CD4-positive, alpha-beta T cell (primary cell): ENCODE data around the gene UBE4B. TPM values are rescaled to one million over a fixed set of nuclear protein-coding genes. Genes with fewer than 3 reads are reported as not detected.

ENCODE experiments used
- ATAC-seq: fragments of 200-7000 bp; cut with Tn5 transposase; one replicate; pipeline ENCODE4 v1.10.0; 2022; ENCODE audit warnings: mild to moderate bottlenecking; ENCODE audit not compliant: poor library complexity
- CTCF ChIA-PET: fragments of 350-600 bp; sonication (Branson Sonifier 250); formaldehyde crosslinking; loops from one replicate; lab custom pipeline; 2021; ENCODE audit warnings: antibody characterized with exemption, inconsistent platforms; lab: Charles Lee
- POLR2A ChIA-PET: fragments of 350-600 bp; sonication (Branson Sonifier 250); formaldehyde crosslinking; loops from one replicate; lab custom pipeline; 2021; ENCODE audit warnings: antibody characterized with exemption, inconsistent platforms; lab: Charles Lee
- DNase-seq, 14 experiments: peaks; one replicate each; pipeline ENCODE4 v3.0.0-alpha.2; 2013 to 2020; ENCODE audit warnings: mixed read lengths in 2 of 14
- H3K27ac ChIP-seq, 2 donors: one replicate each; pipeline versions ENCODE4 v1.5.1 to v1.7.0; 2013; ENCODE audit warnings: low read length in 2 of 2, low read depth in 1 of 2, mild to moderate bottlenecking in 1 of 2
- H3K27me3 ChIP-seq, 2 experiments: 1 replicate in 1 of 2; 2 replicates in 1 of 2; pipeline versions ENCODE4 v1.6.1 to v1.7.0; 2013; ENCODE audit warnings: low read length in 2 of 2, control low read depth in 1 of 2, mild to moderate bottlenecking in 1 of 2, moderate library complexity in 1 of 2; ENCODE audit not compliant: insufficient read depth in 2 of 2, control insufficient read depth in 1 of 2
- H3K36me3 ChIP-seq: one replicate; pipeline ENCODE4 v1.6.1; 2013; ENCODE audit warnings: low read length, control low read depth; ENCODE audit not compliant: insufficient read depth
- H3K4me1 ChIP-seq: one replicate; pipeline ENCODE4 v1.6.1; 2013; ENCODE audit warnings: low read length, control low read depth; ENCODE audit not compliant: insufficient read depth
- H3K4me3 ChIP-seq: one replicate; pipeline ENCODE4 v1.5.1; 2013; ENCODE audit warnings: mild to moderate bottlenecking, low read length, moderate library complexity
- H3K9me3 ChIP-seq, 2 experiments: 1 replicate in 1 of 2; 2 replicates in 1 of 2; pipeline versions ENCODE4 v1.6.1 to v1.7.0; 2013; ENCODE audit warnings: low read length in 2 of 2, mild to moderate bottlenecking in 2 of 2, control low read depth in 1 of 2, moderate library complexity in 1 of 2; ENCODE audit not compliant: control insufficient read depth in 1 of 2, insufficient read depth in 1 of 2
- H3K27ac Mint-ChIP-seq: one replicate; pipeline ENCODE4 v1.8.0; 2020; ENCODE audit warnings: mixed read lengths
- H3K27me3 Mint-ChIP-seq: one replicate; pipeline ENCODE4 v1.8.0; 2021; ENCODE audit warnings: mixed read lengths
- H3K36me3 Mint-ChIP-seq: one replicate; pipeline ENCODE4 v1.8.0; 2021; ENCODE audit warnings: low read depth, mixed read lengths
- H3K4me1 Mint-ChIP-seq: one replicate; pipeline ENCODE4 v1.8.0; 2021; ENCODE audit warnings: low read depth, mixed read lengths
- H3K4me3 Mint-ChIP-seq: one replicate; pipeline ENCODE4 v1.8.0; 2020; ENCODE audit warnings: mild to moderate bottlenecking, mixed read lengths
- H3K9me3 Mint-ChIP-seq: one replicate; pipeline ENCODE4 v1.8.0; 2020; ENCODE audit warnings: mixed read lengths
- CTCF ChIP-seq: fragments of 200-600 bp; IDR thresholded peaks from one replicate; pipeline ENCODE4 v1.8.0; 2022; ENCODE audit warnings: antibody characterized with exemption, mild to moderate bottlenecking
- intact Hi-C, 2 experiments: fragments of 100-400 bp; cut with DNase I in 1 of 2; cut with micrococcal nuclease in 1 of 2; formaldehyde crosslinking; loops; one replicate each; pipeline versions ENCODE4 v1.15.1 to v1.9.0; 2023 to 2025; cut with DNase I, micrococcal nuclease
- total RNA-seq, 174 experiments: library from RNA in 2 of 174; stranded (reverse) in 2 of 174; gene quantifications; one replicate each; pipeline ENCODE4 v1.2.3 and lab custom pipeline; 2021 to 2026

Gene UBE4B
- total RNA-seq, 2 experiments from 2014 or later, result 27.9 to 28.7 TPM

DNA sequence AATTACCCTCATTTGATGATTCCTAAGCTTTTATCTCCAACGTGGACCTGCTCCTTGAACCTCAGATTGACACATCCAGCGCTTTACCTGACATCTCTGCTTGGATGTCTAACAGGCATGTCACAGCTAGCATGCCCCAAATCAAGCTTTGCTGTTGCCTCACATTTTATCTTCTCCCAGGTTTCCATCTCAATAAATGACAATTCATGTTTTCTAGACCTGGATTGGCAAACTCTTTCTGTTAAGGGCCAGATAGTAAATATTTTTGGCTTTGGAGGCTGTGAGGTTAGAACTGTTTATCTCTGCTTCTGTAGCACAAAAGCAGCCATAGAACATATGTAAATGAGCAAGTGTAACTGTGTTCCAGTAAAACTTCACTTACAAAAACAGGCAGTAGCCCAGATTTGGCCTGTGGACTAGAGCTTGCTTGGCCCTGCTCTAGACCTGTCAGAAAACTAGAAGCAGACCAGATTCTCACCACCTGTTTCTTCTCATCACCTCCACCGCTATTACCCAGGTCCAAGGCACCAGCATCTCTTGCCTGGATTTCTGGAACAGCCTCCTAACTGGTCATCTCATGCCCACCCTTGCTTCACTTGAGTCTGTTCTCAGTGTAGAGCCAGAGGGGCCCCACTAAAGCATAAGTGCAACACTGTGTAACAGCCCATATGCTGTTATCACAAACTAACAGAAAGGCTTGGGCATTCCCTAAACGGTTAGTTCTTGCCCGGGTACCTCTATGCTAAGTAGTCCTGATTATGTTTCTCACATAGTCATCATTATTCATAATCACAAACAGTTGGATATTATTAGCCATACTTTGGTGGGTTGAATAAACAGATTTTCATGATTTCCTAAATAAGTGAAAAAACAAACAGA lies 42.3 kb downstream of the UBE4B start:
- Histone ChIP-seq H3K9me3 (no peaks in the 10 kb centered on the region), H3K4me1 (peaks cover 6% of the 10 kb centered on the region), H3K27ac (no peak overlapping the region), H3K36me3 (peaks cover 11% of the 10 kb centered on the region), H3K27me3 (no peaks in the 10 kb centered on the region), H3K4me3 (no peak overlapping the region)
- ATAC-seq (no peak), DNase-seq (no peak)
- TF ChIP-seq CTCF, result no peak
- ChIA-PET POLR2A (no interaction called here), CTCF (no interaction called here)
- Mint-ChIP-seq H3K27me3 (no peaks in the 10 kb centered on the region), H3K9me3 (peaks cover 2% of the 10 kb centered on the region), H3K4me3 (no peak overlapping the region), H3K27ac (peak overlapping the region; percentile 15), H3K4me1 (peaks cover 12% of the 10 kb centered on the region), H3K36me3 (peaks cover 61% of the 10 kb centered on the region)
- intact Hi-C loops, result no loop called here

- intact Hi-C loops, result no loop called here
- peaks cover 16% of the 10 kb centered on the region for H3K36me3 ChIP-seq
- no peak overlapping the region for H3K27ac Mint-ChIP-seq
- H3K9me3 ChIP-seq, result no peaks in the 10 kb centered on the region
- H3K4me1 Mint-ChIP-seq, result peaks cover 12% of the 10 kb centered on the region
- H3K4me3 ChIP-seq, result no peak overlapping the region
- H3K4me3 Mint-ChIP-seq, result no peak overlapping the region
- no peak for ATAC-seq
- no peak for TF ChIP-seq CTCF
- ChIA-PET CTCF (no interaction called here), POLR2A (no interaction called here)
- H3K27me3 Mint-ChIP-seq, result no peaks in the 10 kb centered on the region
- H3K27me3 ChIP-seq, result no peaks in the 10 kb centered on the region
- DNase-seq, result no peak
- peaks cover 2% of the 10 kb centered on the region for H3K9me3 Mint-ChIP-seq
- no peak overlapping the region for H3K27ac ChIP-seq
- H3K36me3 Mint-ChIP-seq, result peaks cover 67% of the 10 kb centered on the region
- H3K4me1 ChIP-seq, result peaks cover 6% of the 10 kb centered on the region
Observed at GRCh38 chr1:10075732-10076131, 43.0 kb downstream of the UBE4B start.

GRCh38 chr1:10078494-10078893 lies 45.7 kb downstream of the UBE4B start:
- Mint-ChIP-seq H3K4me1 (peaks cover 18% of the 10 kb centered on the region), H3K9me3 (peaks cover 2% of the 10 kb centered on the region), H3K27me3 (no peaks in the 10 kb centered on the region), H3K27ac (no peak overlapping the region), H3K4me3 (no peak overlapping the region), H3K36me3 (peaks cover 75% of the 10 kb centered on the region)
- Histone ChIP-seq H3K27ac (no peak overlapping the region), H3K4me1 (peaks cover 6% of the 10 kb centered on the region), H3K9me3 (no peaks in the 10 kb centered on the region), H3K27me3 (no peaks in the 10 kb centered on the region), H3K36me3 (peaks cover 15% of the 10 kb centered on the region), H3K4me3 (no peak overlapping the region)
- no peak for TF ChIP-seq CTCF
- ATAC-seq (no peak), DNase-seq (no peak)
- intact Hi-C loops, result no loop called here
- ChIA-PET CTCF (no interaction called here), POLR2A (no interaction called here)
